Measurements from ENCODE around the gene STK32A. TPM values are rescaled to one million over a fixed set of nuclear protein-coding genes. Genes with fewer than 3 reads are reported as not detected.

Gene STK32A
- total RNA-seq, 1 experiment from 2014 or later: 1.3 TPM

DNA sequence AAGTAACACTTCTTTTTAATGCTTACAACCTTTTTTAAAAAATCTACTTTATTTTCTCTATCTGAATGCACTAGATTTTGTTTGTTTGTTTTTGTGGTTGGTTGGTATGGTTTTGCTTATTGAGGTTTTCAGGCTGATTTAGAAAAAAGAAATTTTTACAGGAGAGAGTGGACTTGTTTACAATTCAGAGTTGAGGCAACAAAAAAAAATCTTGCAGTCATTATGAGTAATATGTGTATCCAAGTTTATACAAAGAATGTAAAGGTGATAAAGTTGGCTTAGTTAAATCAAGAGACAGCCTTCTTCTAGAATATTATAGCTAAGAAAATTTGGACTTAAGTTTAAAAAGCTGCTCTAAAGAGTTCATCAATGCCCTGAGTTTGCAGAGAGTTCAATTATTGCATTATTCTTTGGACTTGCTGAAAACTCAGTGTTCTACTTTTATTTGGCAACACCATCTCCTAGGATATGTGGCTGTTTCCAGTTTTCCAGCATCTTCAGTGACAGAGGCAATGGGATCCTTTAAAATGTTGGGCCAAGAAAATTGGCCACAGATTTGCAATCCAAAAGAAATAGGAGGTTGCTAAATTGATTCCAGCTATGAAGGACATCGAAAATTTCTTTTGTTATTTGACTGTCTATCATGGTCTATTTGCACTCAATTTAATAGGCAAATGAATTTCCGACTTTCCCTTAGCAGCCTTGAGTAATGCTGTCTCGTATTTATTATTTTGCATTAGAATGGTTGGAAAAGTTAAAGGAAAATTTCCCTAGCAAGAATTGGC, 10.7 kb downstream of the STK32A start:
- Histone ChIP-seq H2BK5ac (ENCODE audit: insufficient read length, low read length) (no peak overlapping the region), H3T11ph (ENCODE audit: low read length) (no peak overlapping the region), H2BK20ac (ENCODE audit: low read depth, low read length, poor library complexity, severe bottlenecking) (no peak overlapping the region), H3K4ac (ENCODE audit: low read depth, low read length) (no peak overlapping the region), H4K20me1 (ENCODE audit: control insufficient read depth, insufficient read depth, insufficient read length) (no peaks in the 10 kb centered on the region), H3K4me2 (ENCODE audit: insufficient read depth, insufficient read length, low read length) (no peak overlapping the region), H2BK12ac (ENCODE audit: insufficient read length, low read depth, low read length) (no peak overlapping the region), H2AK5ac (ENCODE audit: insufficient read length, low read length) (no peak overlapping the region), H3K9me3 (ENCODE audit: control insufficient read depth, low read depth, low read length) (no peaks in the 10 kb centered on the region), H3K9ac (ENCODE audit: extremely low read depth, insufficient read length, low read length) (no peak overlapping the region), H2BK15ac (ENCODE audit: low read depth, low read length) (no peak overlapping the region), H4K91ac (ENCODE audit: insufficient read length, low read depth, low read length) (no peak overlapping the region), H2BK120ac (ENCODE audit: low read depth, low read length, poor library complexity, severe bottlenecking) (no peak overlapping the region), H4K8ac (replicated peaks; ENCODE audit: insufficient read length, low read depth, low read length) (no peak overlapping the region), H3K4me1 (ENCODE audit: insufficient read depth, low read length) (0 out of 2 replicates have a peak, but pooled peaks cover under 1% of the 10 kb centered on the region), H2AFZ (ENCODE audit: low read length) (no peak overlapping the region), H3K23me2 (ENCODE audit: insufficient read length, low read depth, low read length, poor library complexity, severe bottlenecking) (no peaks in the 10 kb centered on the region), H3K27me3 (ENCODE audit: insufficient read depth, low read length) (no peaks in the 10 kb centered on the region), H3K18ac (ENCODE audit: insufficient read length, low read depth, low read length) (no peak overlapping the region), H4K5ac (ENCODE audit: insufficient read length, low read depth, low read length) (no peak overlapping the region), H3K23ac (ENCODE audit: insufficient read length, low read depth, low read length) (no peak overlapping the region), H3K56ac (ENCODE audit: insufficient read length, low read depth, low read length) (no peak overlapping the region), H3K14ac (ENCODE audit: insufficient read depth, low read length) (no peak overlapping the region), H3K27ac (ENCODE audit: insufficient read length, low read depth, low read length) (no peak overlapping the region), H3K79me1 (ENCODE audit: insufficient read depth, low read depth, low read length, poor library complexity, severe bottlenecking) (no peaks in the 10 kb centered on the region), H3K79me2 (ENCODE audit: insufficient read depth, low read length) (no peaks in the 10 kb centered on the region)
- Mint-ChIP-seq H3K4me1 (peaks cover 3% of the 10 kb centered on the region in 2 experiments), H3K27me3 (ENCODE audit: low read depth) (no peaks in the 10 kb centered on the region), H3K36me3 (ENCODE audit: insufficient read depth in 1 of 3, low read depth in 3 of 3) (peaks cover 0 to 4% (median 0%) of the 10 kb centered on the region in 3 experiments; a peak in 1 of 7 replicates), H3K9me3 (no peaks in the 10 kb centered on the region), H3K27ac (no peak overlapping the region), H3K4me3 (no peak overlapping the region)
- no peak for DNase-seq
- no peak for TF ChIP-seq CTCF (conservative IDR thresholded peaks at IDR 0.05)
- no CpG with 5 or more reads among the region's 3 CpGs for WGBS (ENCODE audit: extremely low coverage, insufficient read length, low lambda C conversion rate)

Measured in H9 (cell line).